Liver (tissue), 9 donors: ENCODE results near the gene JMJD1C. TPM values are rescaled to one million over a fixed set of nuclear protein-coding genes. Genes with fewer than 3 reads are reported as not detected.

Experiments used
- DNase-seq: peaks from one replicate; pipeline ENCODE4 v3.0.0-alpha.2; 2017; ENCODE audit warnings: low spot score
- H3K27ac ChIP-seq, 2 donors: one replicate each; pipeline ENCODE4 v1.7.0; 2013; ENCODE audit warnings: inconsistent platforms in 2 of 2, low read length in 2 of 2, control low read depth in 1 of 2, low read depth in 1 of 2, mild to moderate bottlenecking in 1 of 2
- H3K27me3 ChIP-seq, 4 donors: one replicate each; pipeline versions ENCODE4 v1.6.1 to v1.7.0; 2013; ENCODE audit warnings: low read length in 3 of 4, inconsistent platforms in 1 of 4, mild to moderate bottlenecking in 1 of 4, moderate library complexity in 1 of 4; ENCODE audit not compliant: control insufficient read depth in 4 of 4, insufficient read depth in 4 of 4
- H3K36me3 ChIP-seq, 4 donors: one replicate each; pipeline versions ENCODE4 v1.6.1 to v1.7.0; 2013; ENCODE audit warnings: low read length in 3 of 4, mild to moderate bottlenecking in 3 of 4, low read depth in 1 of 4, moderate library complexity in 1 of 4; ENCODE audit not compliant: control insufficient read depth in 4 of 4, insufficient read depth in 3 of 4
- H3K4me1 ChIP-seq, 4 donors: one replicate each; pipeline versions ENCODE4 v1.6.1 to v1.7.0; 2013; ENCODE audit warnings: low read length in 3 of 4, mild to moderate bottlenecking in 3 of 4, moderate library complexity in 1 of 4; ENCODE audit not compliant: control insufficient read depth in 4 of 4, insufficient read depth in 4 of 4
- H3K4me3 ChIP-seq, 3 donors: one replicate each; pipeline versions ENCODE4 v1.6.1 to v1.7.0; 2013; ENCODE audit warnings: low read length in 3 of 3, control low read depth in 1 of 3, low read depth in 1 of 3, mild to moderate bottlenecking in 1 of 3
- H3K9ac ChIP-seq, 2 donors: one replicate each; pipeline ENCODE4 v1.7.0; 2013; ENCODE audit warnings: low read length in 2 of 2, mild to moderate bottlenecking in 2 of 2, moderate library complexity in 2 of 2, control low read depth in 1 of 2, low read depth in 1 of 2
- H3K9me3 ChIP-seq, 4 donors: one replicate each; pipeline versions ENCODE4 v1.6.1 to v1.7.0; 2013; ENCODE audit warnings: low read length in 3 of 4; ENCODE audit not compliant: control insufficient read depth in 4 of 4
- HNF4G ChIP-seq: IDR thresholded peaks from 2 replicates; pipeline ENCODE4 v1.6.1; 2016; ENCODE audit warnings: antibody characterized with exemption
- NR2F2 ChIP-seq: IDR thresholded peaks from 2 replicates; pipeline ENCODE4 v1.6.1; 2016; ENCODE audit warnings: antibody characterized with exemption
- RXRA ChIP-seq, 2 donors: IDR thresholded peaks; 2 replicates each; pipeline ENCODE4 v1.6.1; 2017 to 2018; ENCODE audit warnings: antibody characterized with exemption in 2 of 2, mild to moderate bottlenecking in 1 of 2
- TAF1 ChIP-seq: conservative IDR thresholded peaks from 2 replicates; pipeline ENCODE4 v1.6.1; 2016; ENCODE audit warnings: antibody characterized with exemption, mild to moderate bottlenecking
- WGBS: extraction: QIAGEN DNeasy Blood & Tissue Kit; methylation state at CpG from one replicate; pipeline ENCODE4 v1.1.7; 2013; 5-methylcytosine and 5-hydroxymethylcytosine counted together
- polyA plus RNA-seq, 2 donors: library from polyadenylated mRNA; stranded (reverse) in 1 of 2; unstranded in 1 of 2; fragments of 200-250 nt in 1 of 2; fragments of >200 nt in 1 of 2; fragmentation: Nextera tagmentation in 1 of 2; extraction: Ambion mirVana in 1 of 2; gene quantifications; one replicate each; pipeline versions ENCODE4 v1.2.1 to v1.2.3, GENCODE V29; 2013 to 2015
- total RNA-seq, 2 donors: library from RNA; depleted of rRNA; stranded (reverse); fragments of >200 nt; gene quantifications; one replicate each; pipeline ENCODE4 v1.2.3, GENCODE V29; 2014
- TF ChIP-seq, protein P1 (sequence below): IDR thresholded peaks from 2 replicates; pipeline ENCODE4 v1.6.1; 2016; ENCODE audit warnings: antibody characterized with exemption
- TF ChIP-seq, protein P2 (sequence below): IDR thresholded peaks from 2 replicates; pipeline ENCODE4 v1.6.1; 2016; ENCODE audit warnings: antibody characterized with exemption, mild to moderate bottlenecking
- TF ChIP-seq, protein P3 (sequence below): fragments of 150-350 bp; IDR thresholded peaks from 2 replicates; pipeline ENCODE4 v1.5.1; 2017; ENCODE audit warnings: improper control_type of control experiment, low read depth, low read length; ENCODE audit not compliant: missing input control
- donor health status: healthy.
- donor health status: healthy.
- donor health status: healthy.
- donor health status: healthy.
- donor health status: healthy.

JMJD1C gene
- total and polyA plus RNA-seq, 4 donors: 11.0 to 93.1 (median 56.0) TPM

DNA sequence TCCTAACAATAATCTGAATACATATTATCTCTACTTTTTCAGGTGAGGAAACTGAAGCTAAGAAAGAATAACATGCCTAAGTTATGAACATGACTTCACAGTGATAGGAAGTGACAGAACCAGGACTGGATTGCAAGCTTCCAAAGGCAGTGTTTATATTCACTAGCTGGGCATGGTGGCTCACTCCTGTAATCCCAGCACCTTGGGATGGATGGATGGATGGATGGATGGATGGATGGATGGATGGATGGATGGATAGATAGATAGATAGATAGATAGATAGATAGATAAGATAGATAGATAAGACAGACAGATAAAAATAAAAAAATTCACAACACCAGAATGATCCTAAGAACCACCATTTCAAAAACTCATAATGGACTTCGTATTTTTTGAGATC lies 18.2 kb upstream of the JMJD1C start:
- TF ChIP-seq, protein P1, sequence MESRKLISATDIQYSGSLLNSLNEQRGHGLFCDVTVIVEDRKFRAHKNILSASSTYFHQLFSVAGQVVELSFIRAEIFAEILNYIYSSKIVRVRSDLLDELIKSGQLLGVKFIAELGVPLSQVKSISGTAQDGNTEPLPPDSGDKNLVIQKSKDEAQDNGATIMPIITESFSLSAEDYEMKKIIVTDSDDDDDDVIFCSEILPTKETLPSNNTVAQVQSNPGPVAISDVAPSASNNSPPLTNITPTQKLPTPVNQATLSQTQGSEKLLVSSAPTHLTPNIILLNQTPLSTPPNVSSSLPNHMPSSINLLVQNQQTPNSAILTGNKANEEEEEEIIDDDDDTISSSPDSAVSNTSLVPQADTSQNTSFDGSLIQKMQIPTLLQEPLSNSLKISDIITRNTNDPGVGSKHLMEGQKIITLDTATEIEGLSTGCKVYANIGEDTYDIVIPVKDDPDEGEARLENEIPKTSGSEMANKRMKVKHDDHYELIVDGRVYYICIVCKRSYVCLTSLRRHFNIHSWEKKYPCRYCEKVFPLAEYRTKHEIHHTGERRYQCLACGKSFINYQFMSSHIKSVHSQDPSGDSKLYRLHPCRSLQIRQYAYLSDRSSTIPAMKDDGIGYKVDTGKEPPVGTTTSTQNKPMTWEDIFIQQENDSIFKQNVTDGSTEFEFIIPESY: no peak
- TF ChIP-seq, protein P2, sequence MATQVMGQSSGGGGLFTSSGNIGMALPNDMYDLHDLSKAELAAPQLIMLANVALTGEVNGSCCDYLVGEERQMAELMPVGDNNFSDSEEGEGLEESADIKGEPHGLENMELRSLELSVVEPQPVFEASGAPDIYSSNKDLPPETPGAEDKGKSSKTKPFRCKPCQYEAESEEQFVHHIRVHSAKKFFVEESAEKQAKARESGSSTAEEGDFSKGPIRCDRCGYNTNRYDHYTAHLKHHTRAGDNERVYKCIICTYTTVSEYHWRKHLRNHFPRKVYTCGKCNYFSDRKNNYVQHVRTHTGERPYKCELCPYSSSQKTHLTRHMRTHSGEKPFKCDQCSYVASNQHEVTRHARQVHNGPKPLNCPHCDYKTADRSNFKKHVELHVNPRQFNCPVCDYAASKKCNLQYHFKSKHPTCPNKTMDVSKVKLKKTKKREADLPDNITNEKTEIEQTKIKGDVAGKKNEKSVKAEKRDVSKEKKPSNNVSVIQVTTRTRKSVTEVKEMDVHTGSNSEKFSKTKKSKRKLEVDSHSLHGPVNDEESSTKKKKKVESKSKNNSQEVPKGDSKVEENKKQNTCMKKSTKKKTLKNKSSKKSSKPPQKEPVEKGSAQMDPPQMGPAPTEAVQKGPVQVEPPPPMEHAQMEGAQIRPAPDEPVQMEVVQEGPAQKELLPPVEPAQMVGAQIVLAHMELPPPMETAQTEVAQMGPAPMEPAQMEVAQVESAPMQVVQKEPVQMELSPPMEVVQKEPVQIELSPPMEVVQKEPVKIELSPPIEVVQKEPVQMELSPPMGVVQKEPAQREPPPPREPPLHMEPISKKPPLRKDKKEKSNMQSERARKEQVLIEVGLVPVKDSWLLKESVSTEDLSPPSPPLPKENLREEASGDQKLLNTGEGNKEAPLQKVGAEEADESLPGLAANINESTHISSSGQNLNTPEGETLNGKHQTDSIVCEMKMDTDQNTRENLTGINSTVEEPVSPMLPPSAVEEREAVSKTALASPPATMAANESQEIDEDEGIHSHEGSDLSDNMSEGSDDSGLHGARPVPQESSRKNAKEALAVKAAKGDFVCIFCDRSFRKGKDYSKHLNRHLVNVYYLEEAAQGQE: no peak
- no peak for TF ChIP-seq RXRA (IDR thresholded peaks at IDR 0.05)
- Histone ChIP-seq H3K4me3 (no peak overlapping the region), H3K27me3 (no peaks in the 10 kb centered on the region), H3K36me3 (no peaks in the 10 kb centered on the region), H3K9me3 (no peaks in the 10 kb centered on the region), H3K9ac (no peak overlapping the region), H3K27ac (no peak overlapping the region), H3K4me1 (peaks cover 0 to 6% (median 0%) of the 10 kb centered on the region in 4 donors)
- WGBS: 100% methylated on average over 1 of the region's 1 CpG
- no peak for DNase-seq

DNA sequence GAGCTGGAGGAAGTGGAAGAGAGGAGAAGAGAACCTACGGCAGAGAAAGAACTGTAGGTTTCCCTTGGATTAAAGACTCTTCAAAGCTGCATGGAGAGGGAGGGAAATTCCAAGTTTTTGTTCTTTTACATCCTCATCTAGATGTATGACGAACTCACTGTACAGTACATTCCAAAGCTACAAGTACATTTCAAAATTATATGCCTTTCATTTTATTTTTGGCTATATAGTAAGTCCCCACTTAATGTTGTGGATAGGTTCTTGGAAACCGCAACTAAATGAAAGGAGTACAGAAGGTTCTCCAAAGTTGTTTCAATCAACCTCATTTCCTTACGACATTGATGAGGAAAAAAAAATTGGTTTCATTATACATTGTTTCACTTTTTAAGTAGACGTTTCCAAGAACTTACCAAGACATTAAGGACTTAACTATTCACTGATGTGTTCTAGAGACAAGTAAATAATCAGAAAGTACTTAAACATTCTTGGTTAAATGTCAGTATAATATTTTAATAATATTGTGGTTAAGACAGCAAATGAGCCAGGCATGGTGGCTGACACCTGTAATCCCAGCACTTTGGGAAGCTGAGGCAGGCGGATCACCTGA lies 16.1 kb upstream of the JMJD1C start:
- Histone ChIP-seq H3K27ac (no peak overlapping the region), H3K36me3 (no peaks in the 10 kb centered on the region), H3K9ac (no peak overlapping the region), H3K4me1 (peaks cover 0 to 6% (median 0%) of the 10 kb centered on the region in 4 donors), H3K9me3 (no peaks in the 10 kb centered on the region), H3K4me3 (no peak overlapping the region), H3K27me3 (no peaks in the 10 kb centered on the region)
- TF ChIP-seq NR2F2: no peak
- TF ChIP-seq HNF4G: no peak
- TF ChIP-seq, protein P3, sequence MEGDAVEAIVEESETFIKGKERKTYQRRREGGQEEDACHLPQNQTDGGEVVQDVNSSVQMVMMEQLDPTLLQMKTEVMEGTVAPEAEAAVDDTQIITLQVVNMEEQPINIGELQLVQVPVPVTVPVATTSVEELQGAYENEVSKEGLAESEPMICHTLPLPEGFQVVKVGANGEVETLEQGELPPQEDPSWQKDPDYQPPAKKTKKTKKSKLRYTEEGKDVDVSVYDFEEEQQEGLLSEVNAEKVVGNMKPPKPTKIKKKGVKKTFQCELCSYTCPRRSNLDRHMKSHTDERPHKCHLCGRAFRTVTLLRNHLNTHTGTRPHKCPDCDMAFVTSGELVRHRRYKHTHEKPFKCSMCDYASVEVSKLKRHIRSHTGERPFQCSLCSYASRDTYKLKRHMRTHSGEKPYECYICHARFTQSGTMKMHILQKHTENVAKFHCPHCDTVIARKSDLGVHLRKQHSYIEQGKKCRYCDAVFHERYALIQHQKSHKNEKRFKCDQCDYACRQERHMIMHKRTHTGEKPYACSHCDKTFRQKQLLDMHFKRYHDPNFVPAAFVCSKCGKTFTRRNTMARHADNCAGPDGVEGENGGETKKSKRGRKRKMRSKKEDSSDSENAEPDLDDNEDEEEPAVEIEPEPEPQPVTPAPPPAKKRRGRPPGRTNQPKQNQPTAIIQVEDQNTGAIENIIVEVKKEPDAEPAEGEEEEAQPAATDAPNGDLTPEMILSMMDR: no peak
- no peak for TF ChIP-seq TAF1
- TF ChIP-seq, protein P2: no peak
- no peak for DNase-seq
- 82% methylated on average over 6 of the region's 6 CpGs for WGBS
